Esophagus squamous epithelium (tissue), 5 donors: ENCODE data around the gene CASS4. TPM values are rescaled to one million over a fixed set of nuclear protein-coding genes. Genes with fewer than 3 reads are reported as not detected.

Experiments used
- DNase-seq: peaks from one replicate; lab custom pipeline; 2025; lab: John Stamatoyannopoulos, UW
- H3K27ac ChIP-seq, 4 donors: fragments of 200-600 bp; sonication (generic); one replicate each; pipeline ENCODE4 v1.5.1; 2016 to 2019; ENCODE audit warnings: mild to moderate bottlenecking in 1 of 4
- H3K27me3 ChIP-seq, 4 donors: fragments of 200-600 bp; sonication (generic); 1 replicate in 3 of 4; 2 replicates in 1 of 4; pipeline versions ENCODE4 v1.5.1 to v1.6.0; 2017 to 2021; ENCODE audit warnings: antibody characterized with exemption in 1 of 4
- H3K36me3 ChIP-seq, 3 donors: fragments of 200-600 bp; sonication (generic); one replicate each; pipeline ENCODE4 v1.5.1; 2016 to 2019
- H3K4me1 ChIP-seq, 3 donors: fragments of 200-600 bp; sonication (generic); one replicate each; pipeline ENCODE4 v1.5.1; 2017 to 2019
- H3K4me3 ChIP-seq, 4 donors: fragments of 200-600 bp; sonication (generic); 1 replicate in 3 of 4; 2 replicates in 1 of 4; pipeline ENCODE4 v1.5.1; 2016 to 2019; ENCODE audit warnings: mild to moderate bottlenecking in 2 of 4, moderate library complexity in 1 of 4
- H3K9me3 ChIP-seq, 3 donors: fragments of 200-600 bp; sonication (generic); one replicate each; pipeline ENCODE4 v1.5.1; 2016 to 2019
- POLR2A ChIP-seq, 4 donors: fragments of 450-650 bp; IDR thresholded peaks; one replicate each; pipeline ENCODE4 v1.6.1; 2017; ENCODE audit warnings: antibody characterized with exemption in 4 of 4, mild to moderate bottlenecking in 4 of 4, moderate library complexity in 3 of 4
- WGBS, 2 donors: methylation state at CpG; one replicate each; pipeline ENCODE4 v1.1.5; 2018; 5-methylcytosine and 5-hydroxymethylcytosine counted together
- intact Hi-C: fragments of 100-400 bp; cut with DNase I; formaldehyde crosslinking; loops from one replicate; pipeline ENCODE4 v1.15.0; 2022
- total RNA-seq, 4 donors: library from RNA; depleted of rRNA; stranded (reverse); fragments of >200 nt; gene quantifications; one replicate each; pipeline ENCODE4 v1.1.0, GENCODE V29; 2016
- TF ChIP-seq, protein P1 (sequence below), 6 experiments: fragments of 450-650 bp in 4 of 6; fragments of 200-600 bp in 2 of 6; sonication (generic) in 2 of 6; IDR thresholded peaks; one replicate each; pipeline ENCODE4 v1.5.1; 2016 to 2019; ENCODE audit warnings: antibody characterized with exemption in 6 of 6, mild to moderate bottlenecking in 4 of 6, moderate library complexity in 4 of 6
- donor health status: DM: yes; HTN: yes; CAD: no.

Gene CASS4
- total RNA-seq, 4 donors from 2014 or later: 0.22 to 1.3 (median 0.63) TPM

DNA sequence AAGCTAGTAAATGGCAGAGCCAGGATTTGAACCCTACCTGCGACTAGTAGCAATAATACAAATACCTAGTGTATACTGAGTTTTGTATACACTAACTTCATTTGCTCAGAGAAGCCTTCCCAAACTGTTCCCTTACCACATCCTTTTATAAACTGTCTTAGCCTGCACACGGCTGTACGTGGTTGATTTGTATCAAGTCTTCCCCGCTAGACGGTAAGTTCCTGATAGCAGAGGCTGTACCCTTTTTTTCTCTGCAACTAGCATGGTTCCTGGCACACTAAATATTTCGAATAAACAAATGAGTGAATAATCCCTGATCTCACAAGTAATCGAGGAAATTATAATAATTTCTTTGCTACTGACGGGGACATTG lies 57.0 kb downstream of the CASS4 start:
- H3K4me1 ChIP-seq: peaks cover 6 to 44% (median 12%) of the 10 kb centered on the region in 3 donors
- intact Hi-C loops: loop anchor here (10.0 kb wide), 1 partner anchor 74 kb away; the partner anchor contains the start of genes AURKA and CSTF1
- TF ChIP-seq POLR2A (IDR thresholded peaks at IDR 0.05): no peak
- TF ChIP-seq, protein P1, sequence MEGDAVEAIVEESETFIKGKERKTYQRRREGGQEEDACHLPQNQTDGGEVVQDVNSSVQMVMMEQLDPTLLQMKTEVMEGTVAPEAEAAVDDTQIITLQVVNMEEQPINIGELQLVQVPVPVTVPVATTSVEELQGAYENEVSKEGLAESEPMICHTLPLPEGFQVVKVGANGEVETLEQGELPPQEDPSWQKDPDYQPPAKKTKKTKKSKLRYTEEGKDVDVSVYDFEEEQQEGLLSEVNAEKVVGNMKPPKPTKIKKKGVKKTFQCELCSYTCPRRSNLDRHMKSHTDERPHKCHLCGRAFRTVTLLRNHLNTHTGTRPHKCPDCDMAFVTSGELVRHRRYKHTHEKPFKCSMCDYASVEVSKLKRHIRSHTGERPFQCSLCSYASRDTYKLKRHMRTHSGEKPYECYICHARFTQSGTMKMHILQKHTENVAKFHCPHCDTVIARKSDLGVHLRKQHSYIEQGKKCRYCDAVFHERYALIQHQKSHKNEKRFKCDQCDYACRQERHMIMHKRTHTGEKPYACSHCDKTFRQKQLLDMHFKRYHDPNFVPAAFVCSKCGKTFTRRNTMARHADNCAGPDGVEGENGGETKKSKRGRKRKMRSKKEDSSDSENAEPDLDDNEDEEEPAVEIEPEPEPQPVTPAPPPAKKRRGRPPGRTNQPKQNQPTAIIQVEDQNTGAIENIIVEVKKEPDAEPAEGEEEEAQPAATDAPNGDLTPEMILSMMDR (IDR thresholded peaks at IDR 0.05): no peak

DNA sequence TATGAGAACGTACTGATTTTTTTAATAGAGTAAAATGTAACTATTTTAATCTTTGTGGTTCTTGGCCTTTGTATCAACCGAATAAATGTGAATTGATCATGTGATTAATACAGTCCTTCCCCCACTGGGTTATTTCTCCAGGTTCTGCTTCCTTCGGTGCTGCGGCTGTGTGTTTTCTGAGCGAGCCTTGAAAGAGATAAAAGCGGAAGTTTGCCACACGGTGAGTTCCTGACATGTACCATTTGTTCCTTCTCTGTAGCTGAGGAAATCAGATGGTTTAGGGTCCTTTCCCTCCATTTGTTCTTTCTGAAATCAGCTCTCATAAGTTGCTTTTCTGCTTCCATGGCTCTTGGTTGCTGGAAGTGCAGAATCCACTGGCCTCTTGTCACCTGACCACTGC lies 71.9 kb downstream of the CASS4 start:
- Histone ChIP-seq H3K27me3 (no peaks in the 10 kb centered on the region), H3K4me3 (no peak overlapping the region), H3K9me3 (no peaks in the 10 kb centered on the region), H3K4me1 (no peaks in the 10 kb centered on the region), H3K36me3 (peaks cover 8 to 100% (median 31%) of the 10 kb centered on the region in 3 donors), H3K27ac (no peak overlapping the region)
- WGBS, 2 donors: 78 to 81% methylated on average over 4 to 7 of the region's 7 CpGs
- DNase-seq: no peak
- intact Hi-C loops: no loop called here
- TF ChIP-seq, protein P1 (IDR thresholded peaks at IDR 0.05): no peak
- TF ChIP-seq POLR2A (IDR thresholded peaks at IDR 0.05): no peak

More for the DNA sequence above, 57.0 kb downstream of the CASS4 start:
- WGBS, 2 donors: 12 to 20% methylated on average over 8 of the region's 8 CpGs
- no peaks in the 10 kb centered on the region for H3K9me3 ChIP-seq
- peak overlapping the region; percentile 59 to 85 (median 70) for H3K4me3 ChIP-seq
- H3K27me3 ChIP-seq: no peaks in the 10 kb centered on the region
- peak overlapping the region; percentile 90 to 95 (median 90) for H3K27ac ChIP-seq
- no peak for DNase-seq
- H3K36me3 ChIP-seq: peaks cover 5 to 35% (median 6%) of the 10 kb centered on the region in 3 donors

DNA sequence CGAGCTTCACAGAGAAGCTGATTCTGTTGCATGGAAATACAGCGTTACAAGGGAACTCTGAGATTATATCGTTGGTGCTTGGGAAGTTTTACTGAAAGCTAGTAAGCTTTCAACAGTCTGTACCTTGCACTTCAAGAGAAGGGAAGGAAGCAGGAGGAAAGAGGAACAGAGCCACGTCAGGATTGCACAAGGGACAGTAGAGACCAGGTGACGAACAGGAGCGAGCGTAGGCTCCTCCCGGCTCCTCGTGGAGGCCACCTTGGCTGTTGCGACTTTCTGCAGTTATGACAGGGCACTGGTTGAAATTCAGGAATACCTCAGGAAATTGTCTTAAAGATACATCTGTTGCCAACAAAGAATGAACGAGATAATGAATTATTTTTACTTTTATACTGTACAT lies 75.2 kb downstream of the CASS4 start:
- no peak overlapping the region for H3K27ac ChIP-seq
- H3K4me3 ChIP-seq: no peak overlapping the region
- intact Hi-C loops: no loop called here
- no peaks in the 10 kb centered on the region for H3K9me3 ChIP-seq
- no peaks in the 10 kb centered on the region for H3K4me1 ChIP-seq
- no peaks in the 10 kb centered on the region for H3K27me3 ChIP-seq
- 85 to 91% methylated on average over 11 of the region's 11 CpGs for WGBS, 2 donors
- DNase-seq: no peak
- H3K36me3 ChIP-seq: peaks cover 8 to 100% (median 22%) of the 10 kb centered on the region in 3 donors
- TF ChIP-seq, protein P1 (IDR thresholded peaks at IDR 0.05): no peak
- TF ChIP-seq POLR2A (IDR thresholded peaks at IDR 0.05): no peak

DNA sequence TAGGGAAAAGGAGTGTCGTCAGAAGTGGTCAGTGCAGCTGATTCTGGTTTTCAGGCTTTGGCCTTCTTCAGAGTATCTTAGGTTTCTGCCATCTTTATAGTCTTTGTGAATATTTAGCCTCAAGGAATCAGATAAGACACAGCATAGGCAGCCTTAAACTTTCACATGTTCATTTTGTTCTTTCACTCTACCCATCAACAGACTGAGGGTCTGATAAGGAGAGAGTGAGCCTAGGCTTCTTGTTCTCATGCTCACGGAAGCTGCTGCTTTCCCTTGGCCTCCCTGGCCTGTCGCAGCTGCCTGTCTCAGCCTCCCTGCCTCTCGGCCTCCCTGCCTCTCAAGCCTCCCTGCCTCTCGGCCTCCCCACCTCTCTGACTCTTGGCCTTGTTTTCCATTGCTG lies 76.5 kb downstream of the CASS4 start:
- no peak for DNase-seq

DNA sequence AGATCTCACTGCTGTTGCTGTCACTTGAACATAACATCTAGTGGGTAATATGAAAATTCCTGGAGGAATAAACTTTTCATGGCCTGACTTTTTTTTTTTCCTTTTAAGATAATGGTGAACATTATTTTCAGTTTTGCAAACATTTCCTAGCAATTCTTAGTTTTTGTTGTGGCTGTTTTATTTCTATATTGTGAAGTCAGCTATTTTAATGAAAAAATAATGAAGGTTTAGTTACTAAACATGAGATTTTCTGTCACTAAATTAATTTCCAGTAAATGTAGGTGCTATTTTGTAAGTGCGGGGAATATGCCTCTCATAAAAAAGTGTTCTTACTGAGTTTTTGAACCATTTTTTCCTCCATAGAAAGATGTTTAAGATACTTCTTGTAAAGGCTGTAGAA lies 89.1 kb downstream of the CASS4 start:
- no peak for DNase-seq
- no peak overlapping the region for H3K4me3 ChIP-seq
- intact Hi-C loops: no loop called here
- WGBS, 2 donors: 97 to 100% methylated on average over 1 of the region's 1 CpG
- peaks cover 6 to 64% (median 7%) of the 10 kb centered on the region in 3 donors for H3K36me3 ChIP-seq
- no peaks in the 10 kb centered on the region for H3K9me3 ChIP-seq
- no peak for TF ChIP-seq POLR2A (IDR thresholded peaks at IDR 0.05)
- TF ChIP-seq, protein P1 (IDR thresholded peaks at IDR 0.05): no peak
- no peaks in the 10 kb centered on the region for H3K27me3 ChIP-seq
- no peaks in the 10 kb centered on the region for H3K4me1 ChIP-seq
- no peak overlapping the region for H3K27ac ChIP-seq

More for the DNA sequence above, 76.5 kb downstream of the CASS4 start:
- Histone ChIP-seq H3K4me3 (no peak overlapping the region), H3K27ac (no peak overlapping the region), H3K9me3 (no peaks in the 10 kb centered on the region), H3K4me1 (no peaks in the 10 kb centered on the region), H3K27me3 (no peaks in the 10 kb centered on the region), H3K36me3 (peaks cover 8 to 99% (median 22%) of the 10 kb centered on the region in 3 donors)
- intact Hi-C loops: no loop called here
- no peak for TF ChIP-seq POLR2A (IDR thresholded peaks at IDR 0.05)
- TF ChIP-seq, protein P1 (IDR thresholded peaks at IDR 0.05): no peak
- WGBS, 2 donors: 92 to 96% methylated on average over 5 of the region's 5 CpGs
